ENCODE measurements around the gene TMEM236. TPM values are rescaled to one million over a fixed set of nuclear protein-coding genes. Genes with fewer than 3 reads are reported as not detected.

TMEM236 gene
- total and polyA plus RNA-seq, 2 of the 4 experiments (the other 2 are of a cell fraction) = not detected

DNA sequence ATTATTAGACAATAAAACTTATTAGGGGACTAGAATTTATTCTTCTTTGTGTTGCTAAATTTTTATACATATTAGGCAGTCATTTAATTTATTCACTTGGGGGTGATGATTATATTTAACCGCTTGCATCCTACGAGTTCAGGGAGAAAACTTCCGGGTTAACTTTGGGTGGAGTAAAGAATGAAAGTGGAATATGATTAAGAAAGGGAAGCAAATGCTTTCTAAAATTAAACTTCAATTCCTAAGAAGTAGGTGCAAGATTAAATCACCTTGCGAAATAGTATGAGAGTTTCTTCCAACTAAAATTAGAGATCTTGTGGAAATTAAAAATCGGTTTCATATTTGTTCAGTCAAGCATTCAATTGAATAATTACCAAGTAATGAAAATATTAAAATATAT lies 90.6 kb downstream of the TMEM236 start:
- no peak overlapping the region for H4K91ac ChIP-seq (ENCODE audit: insufficient read depth, low read depth, low read length)
- ATAC-seq (ENCODE audit: low read depth) = no peak

More for the DNA sequence above, 90.6 kb downstream of the TMEM236 start:
- H2BK120ac ChIP-seq (ENCODE audit: low read depth, low read length) = no peak overlapping the region
- H3K4ac ChIP-seq (ENCODE audit: low read depth, low read length) = no peak overlapping the region
- no peak overlapping the region for H2AK9ac ChIP-seq (replicated peaks; ENCODE audit: low read depth, low read length, poor library complexity)
- no peaks in the 10 kb centered on the region for H3K9me3 ChIP-seq (ENCODE audit: control insufficient read depth, insufficient read depth, low read length)
- no peak for DNase-seq
- no peak overlapping the region for H3K4me3 ChIP-seq (ENCODE audit: insufficient read depth, low read depth, low read length)
- H4K20me1 ChIP-seq (ENCODE audit: insufficient read depth, low read length) = no peaks in the 10 kb centered on the region
- ChIA-PET CTCF (no interaction called here), POLR2A (ENCODE audit: unreplicated experiment) (no interaction called here)
- H3K9ac ChIP-seq (ENCODE audit: low read depth, low read length) = no peak overlapping the region
- in situ Hi-C loops (cut with MboI; ENCODE audit: low sequenced_read_pairs) = no loop called here
- H3K27ac ChIP-seq (ENCODE audit: insufficient read depth, low read length) = no peak overlapping the region
- H3K36me3 ChIP-seq (ENCODE audit: control insufficient read depth, insufficient read depth, low read length) = no peaks in the 10 kb centered on the region
- intact Hi-C loops (cut with micrococcal nuclease) = no loop called here
- no peaks in the 10 kb centered on the region for H3K4me1 ChIP-seq (ENCODE audit: control insufficient read depth, insufficient read depth, low read length)
- H2AK5ac ChIP-seq (ENCODE audit: low read depth, low read length) = no peak overlapping the region
- no peak overlapping the region for H3K56ac ChIP-seq (ENCODE audit: extremely low read depth, insufficient read depth, low read length)
- no peaks in the 10 kb centered on the region for H3K79me1 ChIP-seq (ENCODE audit: low read depth in 1 of 2, low read length in 2 of 2)
- no peak overlapping the region for H3K14ac ChIP-seq (replicated peaks; ENCODE audit: low read depth, low read length)
- H4K8ac ChIP-seq (ENCODE audit: low read depth in 2 of 2, low read length in 2 of 2) = no peak overlapping the region
- no peak overlapping the region for H3K23ac ChIP-seq (ENCODE audit: low read depth, low read length)
- H3K27me3 ChIP-seq (ENCODE audit: control insufficient read depth, insufficient read depth, low read length) = peaks cover 6% of the 10 kb centered on the region; the same call in 1 of the 2 replicates
- H3K9me1 ChIP-seq (ENCODE audit: insufficient read depth, low read length) = no peaks in the 10 kb centered on the region
- BruUV-seq (replicated peaks) = no TSS peak
- dilution Hi-C loops (cut with HindIII; ENCODE audit: low sequenced_read_pairs, unreplicated experiment) = no loop called here
- no peak overlapping the region for H4K5ac ChIP-seq (ENCODE audit: low read depth, low read length)
- no peak for TF ChIP-seq MAZ (IDR thresholded peaks at IDR 0.05; ENCODE audit: borderline replicate concordance, low read depth, low read length)
- TF ChIP-seq BHLHE40 (IDR thresholded peaks at IDR 0.05; ENCODE audit: low read depth, low read length) = no peak
- TF ChIP-seq ELK1 (IDR thresholded peaks at IDR 0.05; ENCODE audit: borderline replicate concordance, low read depth, low read length) = no peak
- no peak for TF ChIP-seq RAD21 (IDR thresholded peaks at IDR 0.05; ENCODE audit: low read length)
- TF ChIP-seq CEBPB (IDR thresholded peaks at IDR 0.05; ENCODE audit: low read depth, low read length) = 0 out of 2 replicates have a peak, but pooled peaks have one; percentile 21
- no peak overlapping the region for H2AFZ ChIP-seq (replicated peaks; ENCODE audit: low read length, poor library complexity)
- no peak overlapping the region for H2BK5ac ChIP-seq (ENCODE audit: low read depth, low read length, poor library complexity, severe bottlenecking)
- H2BK20ac ChIP-seq (ENCODE audit: low read depth, low read length) = no peak overlapping the region
- no CpG with 5 or more reads among the region's 5 CpGs for WGBS, 2 experiments (ENCODE audit: extremely low coverage in 2 of 2, insufficient read length in 1 of 2)
- H3K18ac ChIP-seq (ENCODE audit: low read depth, low read length) = no peak overlapping the region
- H3K4me2 ChIP-seq (ENCODE audit: low read depth, low read length) = no peak overlapping the region
- no peak overlapping the region for H2BK15ac ChIP-seq (ENCODE audit: low read depth, low read length)
